GM18870 (cell line): ENCODE results near the gene B3GALT6.
"Not testable (repeated sequence)": the region's sequence is repeated elsewhere in the genome, so short reads cannot be mapped to it uniquely, and the experiment has no call there.

Source experiments
- ATAC-seq: cut with Tn5 transposase; IDR thresholded peaks from one replicate; pipeline ENCODE4 v1.9.1; 2021; ENCODE audit warnings: moderate library complexity; ENCODE audit not compliant: unreplicated experiment

The B3GALT6 gene

GRCh38 chr1:1242461-1243265, 10.6 kb downstream of the B3GALT6 start:
- no peak for ATAC-seq

GRCh38 chr1:1243266-1243660, 11.2 kb downstream of the B3GALT6 start:
- no peak for ATAC-seq

GRCh38 chr1:1243807-1244191, 11.8 kb downstream of the B3GALT6 start:
- no peak for ATAC-seq

- ATAC-seq = no peak
Observed at GRCh38 chr1:1244192-1244811, 12.3 kb downstream of the B3GALT6 start.

GRCh38 chr1:1245178-1245816, 13.3 kb downstream of the B3GALT6 start:
- ATAC-seq = no peak

GRCh38 chr1:1245817-1246576, 14.0 kb downstream of the B3GALT6 start:
- no peak for ATAC-seq

- no peak for ATAC-seq
Observed at GRCh38 chr1:1246577-1247340, 14.7 kb downstream of the B3GALT6 start, which contains the start of gene C1QTNF12. TSS of gene C1QTNF12 (minus strand) at chr1:1246722. CDS start at chr1:1246690, 32 bp downstream.

- no peak for ATAC-seq
Observed at GRCh38 chr1:1247341-1247913, 15.4 kb downstream of the B3GALT6 start.

- ATAC-seq = not testable (repeated sequence)
Observed at GRCh38 chr1:1248009-1248913, 16.2 kb downstream of the B3GALT6 start.

- ATAC-seq = no peak
Observed at GRCh38 chr1:1250786-1251284, 18.8 kb downstream of the B3GALT6 start.

GRCh38 chr1:1253314-1253713, 21.3 kb downstream of the B3GALT6 start:
- no peak for ATAC-seq

- no peak for ATAC-seq
Observed at GRCh38 chr1:1253972-1254666, 22.1 kb downstream of the B3GALT6 start.

- ATAC-seq = no peak
Observed at GRCh38 chr1:1254667-1254998, 22.6 kb downstream of the B3GALT6 start.

GRCh38 chr1:1255078-1255477, 23.0 kb downstream of the B3GALT6 start:
- ATAC-seq = no peak

GRCh38 chr1:1255611-1256010, 23.6 kb downstream of the B3GALT6 start:
- no peak for ATAC-seq

GRCh38 chr1:1256956-1257871, 25.2 kb downstream of the B3GALT6 start:
- ATAC-seq = no peak

- ATAC-seq = no peak
Observed at GRCh38 chr1:1259119-1259488, 27.1 kb downstream of the B3GALT6 start.
